ENCODE results near the gene IDH3B.

DNA sequence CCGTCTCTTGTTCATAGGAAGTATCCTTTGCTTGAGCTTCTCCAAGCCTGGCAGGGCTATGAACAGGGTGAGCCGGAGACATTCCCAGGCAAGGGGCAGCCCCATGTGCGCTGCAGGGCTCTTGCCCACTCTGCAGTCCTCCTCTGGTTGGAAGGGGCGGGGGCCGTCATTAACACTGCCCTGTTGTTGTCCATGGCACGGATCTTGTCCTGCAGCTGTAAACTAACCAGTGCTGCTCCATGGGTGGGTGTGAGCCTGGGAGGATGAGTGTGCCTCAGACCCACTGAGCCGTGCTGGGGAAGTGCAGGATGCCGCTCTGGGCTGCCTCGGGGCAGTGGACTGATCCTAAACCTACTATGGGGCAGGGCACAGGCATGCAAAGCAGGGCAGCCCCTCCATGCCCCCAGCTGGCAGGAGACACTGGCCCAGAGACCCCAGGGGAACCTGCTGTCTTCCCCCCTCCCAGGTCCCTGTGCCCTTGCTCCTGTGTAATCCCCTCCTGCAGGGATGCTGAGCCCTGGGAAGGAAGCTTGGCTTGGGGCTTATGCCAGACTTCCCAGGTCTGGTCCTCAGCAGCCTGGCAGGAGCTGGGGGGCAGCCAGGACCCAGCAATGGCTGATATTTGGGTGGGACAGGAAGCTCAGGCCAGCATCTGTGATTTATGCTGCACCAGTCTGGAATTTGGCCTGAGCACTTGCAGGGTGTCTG, 37.1 kb upstream of the IDH3B start:
- TF ChIP-seq, protein P1, sequence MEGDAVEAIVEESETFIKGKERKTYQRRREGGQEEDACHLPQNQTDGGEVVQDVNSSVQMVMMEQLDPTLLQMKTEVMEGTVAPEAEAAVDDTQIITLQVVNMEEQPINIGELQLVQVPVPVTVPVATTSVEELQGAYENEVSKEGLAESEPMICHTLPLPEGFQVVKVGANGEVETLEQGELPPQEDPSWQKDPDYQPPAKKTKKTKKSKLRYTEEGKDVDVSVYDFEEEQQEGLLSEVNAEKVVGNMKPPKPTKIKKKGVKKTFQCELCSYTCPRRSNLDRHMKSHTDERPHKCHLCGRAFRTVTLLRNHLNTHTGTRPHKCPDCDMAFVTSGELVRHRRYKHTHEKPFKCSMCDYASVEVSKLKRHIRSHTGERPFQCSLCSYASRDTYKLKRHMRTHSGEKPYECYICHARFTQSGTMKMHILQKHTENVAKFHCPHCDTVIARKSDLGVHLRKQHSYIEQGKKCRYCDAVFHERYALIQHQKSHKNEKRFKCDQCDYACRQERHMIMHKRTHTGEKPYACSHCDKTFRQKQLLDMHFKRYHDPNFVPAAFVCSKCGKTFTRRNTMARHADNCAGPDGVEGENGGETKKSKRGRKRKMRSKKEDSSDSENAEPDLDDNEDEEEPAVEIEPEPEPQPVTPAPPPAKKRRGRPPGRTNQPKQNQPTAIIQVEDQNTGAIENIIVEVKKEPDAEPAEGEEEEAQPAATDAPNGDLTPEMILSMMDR (IDR thresholded peaks at IDR 0.05; ENCODE audit: low read depth, low read length), result no peak
- TF ChIP-seq POLR2A (IDR thresholded peaks at IDR 0.05; ENCODE audit: extremely low read depth, insufficient read length), result no peak
